ENCODE data around the gene SSTR3.

The SSTR3 gene

DNA sequence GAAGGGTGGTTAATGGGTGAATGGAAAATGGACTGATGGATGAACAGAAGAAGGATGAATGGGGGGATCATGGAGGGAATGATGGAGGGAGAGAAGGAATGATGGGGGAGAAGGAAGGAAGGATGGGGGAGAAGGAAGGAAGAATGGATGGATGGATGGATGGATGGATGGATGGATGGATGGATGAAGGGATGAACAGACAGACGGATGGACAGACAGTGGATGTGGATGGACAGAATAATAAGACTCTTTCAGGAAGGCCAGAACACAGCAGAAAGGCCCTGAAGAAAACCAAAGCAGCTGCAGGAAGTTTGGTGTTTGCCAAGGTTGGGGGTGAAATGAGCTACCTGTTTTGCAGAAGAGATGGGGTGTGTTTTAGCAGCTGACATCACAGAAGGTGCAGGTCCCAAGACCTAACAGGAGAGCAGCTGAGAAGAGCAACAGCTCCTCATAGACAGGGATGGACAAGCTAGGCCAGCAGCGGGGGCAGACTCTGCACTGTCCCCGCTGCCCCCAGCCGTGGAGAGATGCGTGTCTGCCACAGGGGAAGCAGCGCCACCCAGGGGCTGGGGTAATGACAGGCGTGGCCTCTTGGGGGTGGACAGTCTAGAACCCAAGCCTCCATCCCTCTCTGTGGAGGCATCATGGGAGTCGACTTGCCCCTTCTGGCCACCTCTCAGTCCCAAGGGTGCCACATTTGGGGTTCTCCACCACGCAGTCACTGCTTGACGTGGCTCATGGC, 42.2 kb downstream of the SSTR3 start:
- no peak overlapping the region for H3K9ac ChIP-seq (ENCODE audit: low read length)
- H3K4me1 ChIP-seq (ENCODE audit: control insufficient read depth, low read depth, low read length) = peaks cover 3% of the 10 kb centered on the region
- peaks cover 6% of the 10 kb centered on the region for H3K27me3 ChIP-seq (ENCODE audit: control insufficient read depth, insufficient read depth, low read length)
- no peaks in the 10 kb centered on the region for H3K36me3 ChIP-seq (ENCODE audit: control insufficient read depth, low read depth, low read length)
- no peak overlapping the region for H3K4me3 ChIP-seq (ENCODE audit: low read length)
- no peaks in the 10 kb centered on the region for H3K9me3 ChIP-seq (ENCODE audit: control insufficient read depth, low read depth, low read length)
- no peak overlapping the region for H3K27ac ChIP-seq (ENCODE audit: low read length)

DNA sequence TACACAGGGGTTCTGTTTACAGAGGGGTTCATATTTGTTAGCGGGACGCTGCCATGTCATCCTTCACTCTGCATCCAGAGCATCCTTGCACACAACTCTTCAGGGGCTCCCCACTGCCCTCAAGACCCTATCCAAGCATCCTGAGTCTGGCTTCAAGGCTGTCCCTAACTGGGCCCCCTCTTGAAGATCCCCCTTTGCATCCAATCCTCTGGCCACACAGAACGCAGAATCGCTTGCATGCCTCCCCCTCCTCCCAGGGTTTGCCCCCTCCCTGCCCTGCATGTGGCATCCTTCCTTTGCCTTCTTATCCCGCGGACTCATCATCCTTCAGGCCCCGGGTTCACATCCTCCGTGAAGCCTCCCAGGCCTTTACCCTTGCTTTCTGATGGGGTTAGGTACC, 42.9 kb downstream of the SSTR3 start:
- H3K27ac ChIP-seq (ENCODE audit: low read length) = no peak overlapping the region
- no peaks in the 10 kb centered on the region for H3K9me3 ChIP-seq (ENCODE audit: control insufficient read depth, low read depth, low read length)
- no peak overlapping the region for H3K9ac ChIP-seq (ENCODE audit: low read length)
- H3K4me1 ChIP-seq (ENCODE audit: control insufficient read depth, low read depth, low read length) = peaks cover 3% of the 10 kb centered on the region
- H3K27me3 ChIP-seq (ENCODE audit: control insufficient read depth, insufficient read depth, low read length) = peaks cover 6% of the 10 kb centered on the region
- no peak overlapping the region for H3K4me3 ChIP-seq (ENCODE audit: low read length)
- no peaks in the 10 kb centered on the region for H3K36me3 ChIP-seq (ENCODE audit: control insufficient read depth, low read depth, low read length)

DNA sequence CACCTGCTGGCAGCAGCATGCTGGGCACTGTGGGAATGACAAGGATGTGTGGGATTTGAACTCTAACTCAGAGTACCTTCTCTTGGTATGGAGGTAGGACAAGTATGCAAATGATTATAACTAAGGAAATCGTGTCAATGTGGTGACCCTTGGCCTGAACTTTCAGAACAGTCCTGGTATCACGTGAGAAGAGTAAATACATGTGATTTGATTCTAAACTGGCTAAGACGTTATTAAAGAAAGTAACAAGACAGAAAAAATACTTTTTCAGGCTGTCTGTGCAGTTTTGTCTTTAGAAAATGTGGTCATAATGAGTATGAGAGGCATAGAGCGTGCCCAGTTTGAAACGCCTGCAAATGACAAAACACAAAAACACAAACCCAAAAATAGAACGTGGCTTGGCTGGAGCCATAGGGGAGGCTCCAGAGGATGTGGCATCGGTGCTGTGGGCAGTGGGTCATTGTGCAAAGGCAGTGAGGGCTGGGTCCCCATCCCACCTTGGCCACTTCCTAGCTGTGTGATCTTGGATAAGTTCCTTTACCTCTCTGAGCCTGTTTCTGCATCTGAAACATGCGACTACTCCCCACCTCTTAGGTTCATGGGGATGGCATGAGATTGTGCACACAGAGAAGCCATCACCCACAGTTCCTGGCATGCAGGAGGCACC, 44.2 kb downstream of the SSTR3 start:
- Histone ChIP-seq H3K4me3 (ENCODE audit: low read length) (no peak overlapping the region), H3K27me3 (ENCODE audit: control insufficient read depth, insufficient read depth, low read length) (peaks cover 6% of the 10 kb centered on the region), H3K9ac (ENCODE audit: low read length) (no peak overlapping the region), H3K27ac (ENCODE audit: low read length) (no peak overlapping the region), H3K36me3 (ENCODE audit: control insufficient read depth, low read depth, low read length) (no peaks in the 10 kb centered on the region), H3K9me3 (ENCODE audit: control insufficient read depth, low read depth, low read length) (no peaks in the 10 kb centered on the region), H3K4me1 (ENCODE audit: control insufficient read depth, low read depth, low read length) (peaks cover 3% of the 10 kb centered on the region)

DNA sequence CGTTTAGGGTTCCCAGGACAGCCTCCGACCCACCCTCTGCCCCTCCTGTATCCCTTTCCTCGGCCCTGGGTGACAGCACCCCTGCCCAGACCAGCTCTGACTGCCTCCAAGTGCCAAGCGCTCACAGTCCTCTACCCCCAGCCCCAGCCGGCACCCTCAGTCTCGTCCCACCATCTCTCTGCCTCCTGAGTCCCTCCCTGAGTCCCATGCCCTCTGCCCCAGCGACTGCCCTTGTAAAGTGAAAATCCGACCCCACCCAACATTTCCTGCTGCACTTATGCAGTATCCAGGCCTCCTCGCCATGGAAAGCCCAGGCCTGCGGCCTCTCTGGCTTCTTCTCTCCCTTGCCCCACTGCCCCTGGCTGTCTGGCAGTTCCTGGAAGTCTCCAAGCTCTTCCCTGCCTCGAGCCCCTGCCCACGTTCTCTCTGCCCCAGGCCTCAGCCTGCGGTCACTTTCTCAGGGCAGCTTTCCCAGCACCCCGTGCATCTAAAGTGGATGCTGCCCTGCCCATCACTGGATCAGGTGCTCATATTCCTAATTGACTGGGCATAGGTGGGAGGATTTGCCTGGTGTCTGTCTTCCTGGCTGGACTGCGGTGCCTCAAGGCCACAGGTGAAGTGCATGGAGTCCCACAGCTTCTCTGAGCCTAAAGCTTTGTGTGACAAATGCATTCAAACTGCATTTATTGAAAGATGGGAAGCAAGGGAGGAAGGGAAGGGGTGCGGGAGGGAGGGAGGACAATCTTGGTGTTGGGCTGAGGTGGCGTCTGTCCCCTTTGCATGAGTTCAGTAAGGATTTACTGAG, 44.9 kb downstream of the SSTR3 start:
- Histone ChIP-seq H3K27me3 (ENCODE audit: control insufficient read depth, insufficient read depth, low read length) (peaks cover 6% of the 10 kb centered on the region), H3K9ac (ENCODE audit: low read length) (no peak overlapping the region), H3K4me1 (ENCODE audit: control insufficient read depth, low read depth, low read length) (peaks cover 1% of the 10 kb centered on the region), H3K4me3 (ENCODE audit: low read length) (no peak overlapping the region), H3K27ac (ENCODE audit: low read length) (no peak overlapping the region), H3K9me3 (ENCODE audit: control insufficient read depth, low read depth, low read length) (no peaks in the 10 kb centered on the region), H3K36me3 (ENCODE audit: control insufficient read depth, low read depth, low read length) (no peaks in the 10 kb centered on the region)

DNA sequence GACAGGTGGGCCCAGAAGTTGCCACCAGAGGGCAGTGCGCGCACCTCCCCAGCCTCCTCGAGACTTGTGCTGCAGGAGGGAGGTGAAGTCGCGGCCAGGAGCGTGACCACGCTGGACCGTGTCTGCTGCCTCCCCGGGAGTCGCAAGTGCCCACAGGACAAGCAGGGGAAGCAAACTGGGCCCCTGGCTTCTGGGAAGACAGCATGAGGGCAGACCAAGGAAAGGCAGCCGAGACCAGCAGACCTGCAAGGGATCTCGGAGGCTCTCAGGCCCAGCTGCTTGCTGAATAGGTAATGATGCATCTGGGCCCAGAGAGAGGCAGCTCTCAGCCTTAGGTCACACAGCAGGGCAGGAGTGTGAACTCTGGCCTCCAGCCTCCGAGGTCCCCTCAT, 45.6 kb downstream of the SSTR3 start:
- H3K4me3 ChIP-seq (ENCODE audit: low read length) = no peak overlapping the region
- H3K27ac ChIP-seq (ENCODE audit: low read length) = no peak overlapping the region
- no peaks in the 10 kb centered on the region for H3K4me1 ChIP-seq (ENCODE audit: control insufficient read depth, low read depth, low read length)
- no peaks in the 10 kb centered on the region for H3K9me3 ChIP-seq (ENCODE audit: control insufficient read depth, low read depth, low read length)
- H3K36me3 ChIP-seq (ENCODE audit: control insufficient read depth, low read depth, low read length) = no peaks in the 10 kb centered on the region
- H3K27me3 ChIP-seq (ENCODE audit: control insufficient read depth, insufficient read depth, low read length) = peaks cover 6% of the 10 kb centered on the region
- H3K9ac ChIP-seq (ENCODE audit: low read length) = no peak overlapping the region

DNA sequence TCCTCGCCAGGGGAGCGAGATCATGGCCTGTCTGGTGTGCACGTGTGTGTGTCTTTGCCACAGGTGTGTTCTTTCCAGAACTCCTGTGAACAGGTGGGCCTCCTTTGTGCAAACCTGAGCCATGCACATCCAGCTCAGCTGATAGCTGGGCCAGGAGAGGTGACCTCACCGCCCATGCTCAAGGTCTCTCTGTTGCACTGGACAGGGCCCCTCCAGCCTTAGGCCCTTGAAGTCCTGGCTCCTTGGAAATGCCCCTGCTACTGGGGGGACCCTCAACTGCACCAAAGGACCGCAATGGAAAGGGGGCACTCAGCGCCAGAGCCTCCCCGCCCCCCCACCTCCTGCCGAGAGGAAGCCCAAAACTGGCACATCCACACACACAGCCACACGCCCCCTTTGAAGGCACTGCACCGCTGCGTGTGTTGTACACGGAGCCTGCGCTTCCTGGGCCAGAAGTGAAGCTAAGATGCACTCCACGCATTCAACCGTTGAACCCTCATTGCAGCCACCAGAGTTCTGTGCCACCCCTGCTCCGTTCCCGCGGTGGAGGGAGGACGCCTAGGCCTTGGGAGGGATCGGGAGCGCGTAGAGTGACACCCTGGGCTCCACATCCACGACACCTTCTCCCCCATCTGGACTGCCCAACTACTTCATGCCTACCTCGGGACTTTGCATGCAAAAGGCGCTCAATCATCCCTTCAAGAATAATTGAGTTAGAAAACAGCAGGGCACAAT, 46.2 kb downstream of the SSTR3 start:
- no peaks in the 10 kb centered on the region for H3K36me3 ChIP-seq (ENCODE audit: control insufficient read depth, low read depth, low read length)
- no peak overlapping the region for H3K9ac ChIP-seq (ENCODE audit: low read length)
- H3K4me1 ChIP-seq (ENCODE audit: control insufficient read depth, low read depth, low read length) = no peaks in the 10 kb centered on the region
- no peaks in the 10 kb centered on the region for H3K9me3 ChIP-seq (ENCODE audit: control insufficient read depth, low read depth, low read length)
- no peak overlapping the region for H3K4me3 ChIP-seq (ENCODE audit: low read length)
- no peak overlapping the region for H3K27ac ChIP-seq (ENCODE audit: low read length)
- H3K27me3 ChIP-seq (ENCODE audit: control insufficient read depth, insufficient read depth, low read length) = peaks cover 6% of the 10 kb centered on the region

DNA sequence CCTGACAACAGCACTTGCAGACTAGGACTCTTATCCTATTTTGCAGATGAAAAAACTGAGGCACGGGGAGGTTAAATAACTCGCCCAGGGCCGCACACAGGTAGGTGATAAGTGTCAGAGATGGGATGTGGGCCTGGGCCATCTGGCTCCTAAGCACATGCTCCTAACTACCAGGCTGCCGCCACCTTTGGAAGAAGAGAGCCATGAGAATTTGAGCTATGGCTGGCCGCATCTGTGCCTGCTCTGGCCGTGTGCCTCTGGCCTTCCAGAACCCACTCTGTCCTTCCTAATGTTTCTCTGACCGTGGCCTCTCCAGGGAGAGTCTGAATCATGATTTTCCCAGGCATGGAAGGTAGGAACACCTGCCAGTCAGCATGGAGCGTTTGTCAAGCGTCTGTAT, 47.2 kb downstream of the SSTR3 start:
- Histone ChIP-seq H3K27ac (ENCODE audit: low read length) (no peak overlapping the region), H3K4me3 (ENCODE audit: low read length) (no peak overlapping the region), H3K36me3 (ENCODE audit: control insufficient read depth, low read depth, low read length) (no peaks in the 10 kb centered on the region), H3K9ac (ENCODE audit: low read length) (no peak overlapping the region), H3K9me3 (ENCODE audit: control insufficient read depth, low read depth, low read length) (no peaks in the 10 kb centered on the region), H3K27me3 (ENCODE audit: control insufficient read depth, insufficient read depth, low read length) (peaks cover 6% of the 10 kb centered on the region), H3K4me1 (ENCODE audit: control insufficient read depth, low read depth, low read length) (no peaks in the 10 kb centered on the region)

DNA sequence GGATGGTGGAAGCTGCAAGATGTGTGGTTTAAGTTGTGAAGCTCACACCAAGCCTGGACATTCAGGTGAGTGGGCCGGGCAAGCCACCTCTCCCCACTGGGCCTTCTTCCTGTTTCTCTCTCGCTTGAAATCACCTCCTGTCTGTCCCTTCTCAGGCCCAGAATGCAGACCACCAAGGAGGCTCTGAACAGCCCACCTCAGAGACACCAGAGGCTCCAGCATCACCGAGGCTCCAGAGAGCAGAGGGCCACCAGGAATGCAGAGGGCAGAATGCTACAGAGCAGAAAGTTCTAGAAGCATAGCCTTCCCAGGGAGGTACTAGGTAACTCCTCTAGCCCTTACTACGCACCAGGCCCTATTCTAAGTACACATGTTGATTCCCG, 47.8 kb downstream of the SSTR3 start:
- Histone ChIP-seq H3K27ac (ENCODE audit: low read length) (no peak overlapping the region), H3K9ac (ENCODE audit: low read length) (no peak overlapping the region), H3K36me3 (ENCODE audit: control insufficient read depth, low read depth, low read length) (no peaks in the 10 kb centered on the region), H3K9me3 (ENCODE audit: control insufficient read depth, low read depth, low read length) (no peaks in the 10 kb centered on the region), H3K4me1 (ENCODE audit: control insufficient read depth, low read depth, low read length) (no peaks in the 10 kb centered on the region), H3K27me3 (ENCODE audit: control insufficient read depth, insufficient read depth, low read length) (peaks cover 6% of the 10 kb centered on the region), H3K4me3 (ENCODE audit: low read length) (no peak overlapping the region)

DNA sequence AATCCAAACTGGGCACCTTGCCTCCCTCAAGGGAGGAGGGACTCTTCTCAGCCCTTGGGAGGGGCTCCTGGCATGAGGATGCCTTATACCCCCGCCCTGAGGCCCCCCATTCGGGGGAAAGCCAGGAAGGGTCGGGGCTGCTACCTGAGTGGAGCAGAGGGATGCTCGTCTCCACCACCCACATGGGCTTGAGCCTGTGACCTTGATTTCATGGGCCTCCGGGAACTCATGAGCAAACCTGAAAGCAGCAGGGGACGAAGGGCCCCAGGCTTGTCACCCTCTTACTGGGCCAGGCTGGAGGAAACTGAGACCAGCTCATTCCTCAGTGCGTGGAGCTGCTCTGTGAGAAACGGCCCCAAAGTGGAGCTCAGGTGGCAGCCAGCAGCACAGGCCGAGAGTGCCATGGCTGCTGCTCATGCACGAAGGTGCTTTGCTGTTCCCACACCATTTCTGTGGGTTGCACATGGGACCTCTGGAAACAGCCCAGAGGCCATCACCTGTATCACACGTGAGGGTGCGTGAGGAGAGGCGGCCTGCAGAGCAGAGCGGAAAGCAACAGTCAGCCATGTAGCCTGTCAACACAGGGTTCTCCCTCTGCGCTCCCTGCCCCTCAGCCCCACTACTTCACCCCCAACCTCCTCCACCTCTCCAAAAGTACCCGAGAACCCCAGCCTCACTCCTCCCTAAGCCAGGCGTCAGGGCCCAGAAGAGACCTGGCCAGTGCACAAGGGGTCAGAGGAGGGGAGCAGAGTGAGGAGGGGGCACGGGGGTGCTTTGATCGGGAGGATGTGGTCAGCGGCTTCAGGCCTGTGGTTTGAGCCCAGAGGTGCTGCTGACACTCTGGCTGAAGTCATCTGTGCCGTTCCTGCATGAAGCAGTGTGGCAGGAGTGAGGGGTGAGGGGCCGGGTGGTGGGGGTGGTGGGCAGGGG, 48.4 kb downstream of the SSTR3 start:
- no peaks in the 10 kb centered on the region for H3K36me3 ChIP-seq (ENCODE audit: control insufficient read depth, low read depth, low read length)
- H3K4me3 ChIP-seq (ENCODE audit: low read length) = no peak overlapping the region
- H3K9ac ChIP-seq (ENCODE audit: low read length) = no peak overlapping the region
- H3K9me3 ChIP-seq (ENCODE audit: control insufficient read depth, low read depth, low read length) = no peaks in the 10 kb centered on the region
- no peak overlapping the region for H3K27ac ChIP-seq (ENCODE audit: low read length)
- no peaks in the 10 kb centered on the region for H3K4me1 ChIP-seq (ENCODE audit: control insufficient read depth, low read depth, low read length)
- peaks cover 6% of the 10 kb centered on the region for H3K27me3 ChIP-seq (ENCODE audit: control insufficient read depth, insufficient read depth, low read length)

DNA sequence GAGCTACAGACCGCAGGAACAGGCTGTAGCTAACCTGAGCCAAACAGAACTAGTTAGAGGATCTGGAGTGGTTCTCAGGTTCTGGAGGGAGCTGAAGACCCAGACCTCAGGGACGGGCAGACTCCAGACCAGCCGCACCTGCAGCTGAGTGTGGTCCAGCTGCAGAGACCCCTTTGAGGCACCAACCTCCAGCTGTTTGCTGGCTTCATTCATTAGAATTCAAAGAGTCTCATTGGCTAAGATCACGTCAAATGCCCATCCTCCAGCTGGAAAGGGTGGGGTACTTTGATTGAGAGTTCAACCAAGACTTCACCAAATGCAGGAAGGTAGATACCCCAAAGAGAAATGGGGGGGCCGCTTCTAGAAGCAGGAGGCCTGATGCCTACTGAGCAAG, 49.2 kb downstream of the SSTR3 start:
- H3K4me1 ChIP-seq (ENCODE audit: control insufficient read depth, low read depth, low read length) = no peaks in the 10 kb centered on the region
- H3K27me3 ChIP-seq (ENCODE audit: control insufficient read depth, insufficient read depth, low read length) = peaks cover 6% of the 10 kb centered on the region
- H3K4me3 ChIP-seq (ENCODE audit: low read length) = no peak overlapping the region
- H3K9ac ChIP-seq (ENCODE audit: low read length) = no peak overlapping the region
- no peak overlapping the region for H3K27ac ChIP-seq (ENCODE audit: low read length)
- no peaks in the 10 kb centered on the region for H3K36me3 ChIP-seq (ENCODE audit: control insufficient read depth, low read depth, low read length)
- H3K9me3 ChIP-seq (ENCODE audit: control insufficient read depth, low read depth, low read length) = no peaks in the 10 kb centered on the region
